Measurements from ENCODE around the gene CYP2S1.

DNA sequence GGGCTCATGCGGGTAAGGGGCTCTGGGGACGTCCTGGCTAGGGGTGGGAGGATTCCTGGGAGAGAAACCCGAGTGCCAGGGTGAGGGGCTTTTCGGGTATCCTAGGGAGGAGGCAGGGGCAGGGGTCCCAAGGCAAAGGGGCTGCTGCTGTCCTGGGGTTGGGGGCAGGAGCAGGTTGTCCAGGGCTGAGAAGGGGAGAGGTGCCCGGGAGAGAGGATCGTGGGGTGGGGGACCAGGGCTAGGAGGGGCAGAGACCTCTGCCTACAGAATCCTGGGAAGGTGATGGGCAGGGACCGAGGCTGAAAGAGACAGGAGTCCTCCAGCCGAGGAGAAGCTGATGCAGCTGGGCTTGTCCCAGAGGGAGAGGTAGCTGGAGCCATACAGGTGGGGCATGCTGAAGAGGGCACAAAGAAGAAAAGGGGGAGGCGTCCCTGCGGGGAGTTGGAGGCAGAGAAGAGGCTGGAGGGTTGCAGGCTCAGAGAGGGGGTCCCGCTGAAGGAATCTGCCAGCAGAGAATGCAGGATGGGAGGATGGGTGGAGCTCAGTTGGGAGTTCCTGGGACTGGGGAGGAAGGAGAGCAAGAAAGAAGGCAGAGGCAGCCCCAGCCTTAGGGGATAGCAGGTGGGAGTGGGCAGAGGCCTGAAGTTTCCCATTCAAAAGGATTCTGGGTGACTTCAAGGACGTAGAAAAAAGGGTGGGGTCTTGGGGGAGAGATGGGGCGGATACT is 574 bp downstream of the CYP2S1 start:
- TF ChIP-seq, protein P1, sequence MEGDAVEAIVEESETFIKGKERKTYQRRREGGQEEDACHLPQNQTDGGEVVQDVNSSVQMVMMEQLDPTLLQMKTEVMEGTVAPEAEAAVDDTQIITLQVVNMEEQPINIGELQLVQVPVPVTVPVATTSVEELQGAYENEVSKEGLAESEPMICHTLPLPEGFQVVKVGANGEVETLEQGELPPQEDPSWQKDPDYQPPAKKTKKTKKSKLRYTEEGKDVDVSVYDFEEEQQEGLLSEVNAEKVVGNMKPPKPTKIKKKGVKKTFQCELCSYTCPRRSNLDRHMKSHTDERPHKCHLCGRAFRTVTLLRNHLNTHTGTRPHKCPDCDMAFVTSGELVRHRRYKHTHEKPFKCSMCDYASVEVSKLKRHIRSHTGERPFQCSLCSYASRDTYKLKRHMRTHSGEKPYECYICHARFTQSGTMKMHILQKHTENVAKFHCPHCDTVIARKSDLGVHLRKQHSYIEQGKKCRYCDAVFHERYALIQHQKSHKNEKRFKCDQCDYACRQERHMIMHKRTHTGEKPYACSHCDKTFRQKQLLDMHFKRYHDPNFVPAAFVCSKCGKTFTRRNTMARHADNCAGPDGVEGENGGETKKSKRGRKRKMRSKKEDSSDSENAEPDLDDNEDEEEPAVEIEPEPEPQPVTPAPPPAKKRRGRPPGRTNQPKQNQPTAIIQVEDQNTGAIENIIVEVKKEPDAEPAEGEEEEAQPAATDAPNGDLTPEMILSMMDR (IDR thresholded peaks at IDR 0.05), result no peak
- TF ChIP-seq POLR2A (IDR thresholded peaks at IDR 0.05), result no peak
